CD4-positive, alpha-beta T cell treated with Interleukin-15 for 4 hours (primary cell): ENCODE results near the gene DARS1.

ENCODE experiments used
- DNase-seq: peaks from one replicate; pipeline ENCODE4 v3.0.0-alpha.2; 2020; ENCODE audit warnings: low spot score

Gene DARS1

DNA sequence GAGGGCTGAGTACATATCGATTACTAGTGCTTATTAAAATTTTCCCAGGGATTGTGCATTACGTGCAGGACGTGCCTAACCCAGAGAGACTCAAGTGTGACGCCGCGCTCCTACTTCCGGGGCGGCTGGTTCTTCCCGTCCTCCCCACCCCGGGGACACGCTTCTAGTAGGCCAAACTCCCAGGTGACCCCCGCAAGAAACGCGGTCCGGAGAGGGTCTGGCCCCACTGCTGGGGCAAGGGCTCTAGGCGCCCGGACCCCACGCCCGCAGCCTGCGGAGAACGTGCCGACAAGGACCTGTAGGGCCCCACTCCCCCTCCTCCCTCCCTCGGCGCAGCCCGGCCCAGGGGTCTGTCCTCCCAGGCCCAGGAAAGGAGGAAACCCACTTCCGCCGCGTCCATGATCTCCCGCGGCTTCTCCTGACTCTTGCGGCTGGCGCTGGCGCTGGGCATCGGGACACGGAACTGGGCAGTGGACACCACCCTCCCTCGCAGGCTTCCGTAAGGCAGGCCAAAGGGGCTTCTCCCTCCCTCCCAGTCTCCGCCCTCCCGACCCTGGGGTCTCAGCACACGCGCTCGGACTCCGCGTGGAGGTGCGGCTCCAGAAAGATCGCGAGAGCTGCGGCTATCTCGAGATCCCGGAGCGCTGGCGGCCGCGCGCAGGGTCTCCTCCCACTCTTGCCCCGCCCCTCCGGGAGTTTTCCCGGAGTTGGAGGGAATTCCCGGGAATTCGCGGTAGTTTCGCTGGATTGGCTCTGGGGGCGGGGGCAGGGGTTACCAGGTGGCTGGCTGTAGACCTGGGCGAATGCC is at the start of gene DARS1:
Gene DARS1, minus strand, starts transcription at position 609 of the 808 bp plus-strand sequence. Its CDS starts 158 bp downstream, at position 451.
- peak; percentile 81 for DNase-seq

DNA sequence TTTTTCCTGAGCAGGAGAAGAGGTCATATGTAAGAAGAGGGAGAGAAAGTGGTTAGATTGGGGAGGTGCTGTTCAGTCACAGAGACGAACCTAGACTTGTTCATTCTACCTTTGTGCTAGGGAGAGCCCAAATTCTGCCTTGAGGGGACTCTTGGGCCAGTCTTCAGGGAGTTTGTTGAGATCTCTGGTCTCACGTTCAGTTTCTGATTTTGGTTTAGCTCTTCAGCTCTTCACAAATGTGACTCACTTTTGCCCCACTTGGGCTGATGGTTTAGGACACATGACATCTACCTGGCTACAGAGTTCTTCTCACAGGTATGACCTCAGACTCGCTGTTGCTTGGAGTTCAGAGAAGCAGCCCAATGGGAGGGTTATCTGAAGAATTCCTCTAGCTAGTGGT is 49.2 kb upstream of the DARS1 start:
- no peak for DNase-seq

DNA sequence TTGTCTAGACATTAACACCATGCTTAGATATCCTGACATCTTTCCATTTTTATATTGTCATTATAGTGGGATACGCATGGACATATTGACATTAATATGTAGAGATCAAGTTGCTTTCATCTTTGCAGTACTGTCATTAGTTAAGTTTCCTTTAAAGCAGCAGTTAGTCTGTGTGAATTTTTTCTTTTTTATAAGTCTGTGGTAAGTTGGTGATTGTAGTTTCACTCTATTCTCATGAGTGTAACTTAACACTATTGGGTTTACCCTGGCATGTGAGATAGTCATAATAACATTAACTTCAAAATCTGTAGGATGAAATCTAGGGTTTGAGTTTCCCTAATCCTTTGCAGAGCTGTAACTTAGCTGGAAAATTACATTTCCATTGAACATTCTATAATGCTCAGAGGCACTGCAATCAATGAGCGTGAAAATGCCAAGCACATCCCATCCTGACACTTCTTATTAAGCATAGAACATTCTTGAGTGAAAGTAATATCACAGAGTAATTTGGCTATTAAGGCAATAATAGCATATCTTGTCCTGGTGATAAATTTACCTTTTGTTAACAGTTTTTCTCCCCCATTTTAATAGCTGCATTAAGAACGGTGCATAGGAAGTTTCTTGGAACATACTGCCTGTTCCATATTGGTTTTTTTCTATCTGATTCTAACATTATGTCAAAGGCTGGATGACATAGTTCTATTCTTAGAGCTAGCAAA is 47.5 kb upstream of the DARS1 start:
- no peak for DNase-seq

DNA sequence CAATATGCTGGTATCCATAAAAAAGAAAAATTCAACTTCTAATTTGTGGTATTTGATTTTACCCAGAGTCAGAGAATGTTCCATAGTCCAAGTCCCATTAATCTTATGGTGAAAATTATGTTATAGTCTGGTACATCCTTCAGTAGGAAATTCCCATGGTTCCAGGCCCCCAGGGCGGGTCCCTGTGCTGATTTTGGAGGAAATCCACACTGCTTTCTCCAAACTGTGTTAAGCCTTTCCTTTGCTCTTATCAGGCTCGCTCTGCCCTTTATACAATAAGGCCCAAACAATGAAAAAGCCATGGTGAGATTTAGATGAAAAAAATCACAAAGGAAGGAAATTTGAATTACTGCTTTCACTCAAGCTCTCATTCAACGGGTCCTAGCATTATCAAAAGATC is 46.8 kb upstream of the DARS1 start:
- DNase-seq, result no peak

DNA sequence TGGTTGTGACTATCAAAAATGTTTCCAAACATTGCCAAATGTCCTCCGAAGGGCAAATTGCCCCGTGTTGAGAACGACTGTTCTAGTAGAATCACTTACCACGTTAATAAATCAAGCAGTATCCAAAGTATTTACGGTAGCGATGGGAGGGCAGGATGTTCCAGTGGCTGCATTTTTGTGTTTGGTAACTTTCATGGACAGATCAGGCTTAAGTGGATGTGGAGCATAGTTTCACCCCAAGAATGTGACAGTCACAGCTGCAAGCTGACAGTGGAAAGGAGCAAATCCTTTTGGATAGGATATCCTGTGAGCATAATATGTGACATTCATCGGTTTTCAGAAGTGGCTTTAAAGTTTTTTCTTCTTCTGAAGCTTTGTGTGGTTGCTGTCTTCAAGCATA is 46.3 kb upstream of the DARS1 start:
- no peak for DNase-seq

DNA sequence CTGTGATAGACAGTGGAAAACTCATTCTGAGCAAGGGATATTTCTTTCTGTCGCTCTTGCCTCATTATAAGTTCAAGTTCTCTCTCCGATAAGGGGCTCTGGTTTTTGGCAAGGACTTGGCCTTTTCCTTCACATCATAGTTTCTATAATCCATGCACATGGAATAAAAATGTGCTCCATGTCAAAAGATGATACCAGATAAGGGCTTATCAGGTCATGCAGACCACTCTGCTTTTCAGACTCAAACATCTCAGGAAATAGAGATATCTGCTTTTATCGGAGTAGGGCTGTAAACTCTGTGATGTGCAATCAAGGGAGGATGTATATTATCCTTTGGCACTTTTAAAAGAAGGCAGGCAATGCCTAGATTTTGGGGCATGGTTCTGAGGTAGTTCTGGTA is 45.0 kb upstream of the DARS1 start:
- no peak for DNase-seq

DNA sequence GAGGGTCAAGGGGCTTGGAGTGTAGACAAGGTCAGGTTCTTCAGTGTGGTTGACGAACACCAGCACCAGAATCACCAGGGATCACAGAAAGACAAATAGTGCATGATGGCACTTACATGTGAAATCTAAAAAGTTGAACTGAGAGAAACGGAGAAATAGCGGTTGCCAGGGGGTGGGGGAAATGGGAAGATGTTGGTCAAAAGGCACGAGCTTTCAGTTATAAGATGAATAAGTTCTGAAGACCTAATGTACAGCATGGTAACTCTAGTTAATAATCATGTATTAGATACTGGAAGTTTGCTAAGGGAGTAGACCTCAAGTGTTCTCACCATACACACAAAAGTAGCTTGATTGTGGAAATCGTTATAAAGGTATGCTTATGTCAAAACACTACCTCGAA is 43.7 kb upstream of the DARS1 start:
- no peak for DNase-seq

DNA sequence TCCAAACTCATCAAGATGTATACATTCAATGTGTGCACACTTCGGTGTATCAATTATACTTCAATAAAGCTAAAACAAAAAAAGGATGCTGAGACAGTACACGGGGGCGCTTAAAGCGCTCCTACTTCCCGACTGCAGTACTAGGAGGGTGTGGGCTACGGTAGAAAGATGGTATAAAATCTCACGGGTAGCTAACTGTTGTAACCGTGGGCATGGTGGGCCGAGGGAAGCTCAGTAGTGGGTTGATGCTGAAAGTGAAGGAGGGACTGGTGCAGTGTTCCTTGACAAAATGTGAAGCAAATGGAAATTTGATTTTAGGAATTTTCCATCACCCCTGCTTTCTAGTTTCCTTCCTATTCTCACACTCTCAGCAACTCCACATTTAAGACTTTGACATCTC is 42.6 kb upstream of the DARS1 start:
- no peak for DNase-seq

DNA sequence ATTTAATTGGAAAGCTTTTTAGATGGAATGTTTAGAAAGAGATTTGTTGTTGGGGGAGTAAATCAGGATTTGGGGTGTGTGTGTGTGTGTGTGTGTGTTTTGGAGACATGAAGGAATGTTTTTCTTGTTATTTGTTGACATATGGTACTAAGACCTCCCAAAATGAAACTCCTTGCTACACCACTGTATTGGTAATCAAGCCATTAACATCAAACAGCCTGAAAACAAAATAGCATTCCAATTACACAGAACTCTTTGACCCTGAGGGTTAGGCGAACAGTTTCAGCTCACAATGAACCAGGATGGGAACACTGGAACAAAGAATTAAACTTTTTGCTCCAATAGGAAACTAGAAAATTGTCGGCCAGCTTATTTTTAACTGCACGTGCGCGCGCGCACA is 41.7 kb upstream of the DARS1 start:
- DNase-seq, result no peak

DNA sequence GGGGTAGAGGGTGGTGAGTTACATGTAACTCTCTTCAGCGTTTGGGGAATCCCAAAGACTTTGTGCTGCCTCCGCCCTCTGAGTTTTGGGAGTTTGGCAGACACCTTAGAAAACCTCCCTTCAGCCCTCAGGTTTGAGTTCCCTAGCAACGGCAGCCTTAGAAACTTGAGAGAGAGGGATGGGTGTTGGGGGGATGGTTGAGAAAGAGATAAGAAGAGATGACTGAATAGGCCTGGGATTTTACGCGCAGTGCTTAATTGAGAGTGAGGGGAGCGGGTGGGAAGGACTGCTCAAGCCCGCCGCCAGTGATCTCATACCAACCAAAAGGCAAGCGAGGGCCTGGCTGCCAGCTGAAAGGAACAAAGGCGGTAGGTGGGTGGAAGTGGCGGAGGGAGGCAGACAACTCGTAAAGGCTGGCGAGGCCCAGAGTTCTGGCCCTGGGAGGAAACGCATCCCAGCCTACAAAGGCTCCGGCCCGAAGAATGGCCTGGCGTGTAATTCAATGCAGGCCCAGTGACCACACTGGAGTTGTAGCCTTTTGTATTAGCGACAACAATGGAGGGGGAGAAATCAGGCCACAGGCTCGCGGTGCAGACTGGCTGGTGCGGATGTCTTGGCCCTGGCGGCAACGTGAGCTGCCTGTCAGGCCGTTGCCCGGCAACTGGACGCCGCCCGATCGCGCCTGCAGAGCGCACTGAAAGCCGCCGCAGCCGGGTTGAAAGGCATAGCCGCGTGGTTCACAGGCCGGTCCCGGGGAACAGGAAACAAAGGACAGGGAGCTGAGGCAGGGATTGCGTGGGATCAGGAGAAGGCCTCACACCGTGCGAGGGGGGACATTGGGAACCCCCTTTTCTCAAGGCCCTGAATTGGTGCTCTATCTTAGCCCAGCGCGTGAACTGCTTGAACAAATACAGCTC is 39.9 kb upstream of the DARS1 start:
- no peak for DNase-seq

DNA sequence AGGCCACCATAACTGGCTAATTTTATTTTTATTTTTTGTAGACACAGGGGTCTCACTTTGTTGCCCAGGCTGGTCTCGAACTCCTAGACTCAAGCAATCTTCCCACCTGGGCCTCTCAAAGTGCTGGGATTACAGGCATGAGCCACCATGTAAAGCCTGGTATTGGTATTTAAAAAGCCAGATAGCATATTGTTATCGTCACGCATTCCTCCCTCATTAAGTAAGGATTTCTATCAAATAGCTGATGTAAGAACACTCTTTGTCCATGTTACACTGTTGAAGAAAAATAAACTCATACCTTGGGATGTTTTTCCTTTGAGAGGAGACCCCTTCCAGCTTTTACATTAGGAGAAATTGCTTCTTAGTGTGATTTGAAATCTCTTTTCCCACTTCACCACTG is 39.2 kb upstream of the DARS1 start:
- DNase-seq, result no peak

DNA sequence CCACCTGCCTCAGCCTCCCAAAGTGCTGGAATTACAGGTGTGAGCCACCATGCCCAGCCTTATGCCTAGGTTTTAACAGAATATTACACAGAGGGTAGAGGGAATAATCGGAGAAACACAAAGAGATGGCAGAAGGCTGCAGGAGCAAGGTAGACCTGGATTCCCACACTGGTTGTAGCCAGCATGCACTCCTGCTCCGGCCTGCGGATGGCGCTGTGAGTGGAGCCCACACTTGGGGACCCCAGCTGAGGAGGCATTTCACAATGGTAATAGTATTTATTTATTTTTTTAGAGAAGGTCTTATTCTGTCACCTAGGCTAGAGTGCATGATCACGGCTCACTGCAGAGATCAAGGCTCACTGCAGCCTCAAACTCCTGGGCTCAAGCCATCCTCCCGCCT is 38.8 kb upstream of the DARS1 start:
- DNase-seq, result no peak

DNA sequence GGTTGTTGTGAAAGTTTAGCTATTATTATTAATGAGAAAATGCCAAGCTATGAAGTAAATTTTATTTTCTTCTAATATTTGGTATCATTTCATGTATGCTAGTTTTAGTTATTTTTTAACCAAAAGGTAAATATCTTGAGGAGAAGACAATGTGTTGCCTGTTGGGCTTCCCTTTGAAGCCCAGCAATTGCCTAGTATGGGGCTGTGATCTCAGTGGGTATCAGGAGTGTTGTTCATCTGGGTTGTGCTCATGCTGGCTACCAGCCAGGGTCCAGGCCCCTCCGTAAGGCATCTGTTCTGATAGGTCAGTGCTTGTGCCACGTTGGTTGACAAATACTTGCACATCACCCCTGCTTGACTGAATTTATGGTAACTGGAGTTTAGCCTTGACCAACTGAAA is 38.0 kb upstream of the DARS1 start:
- DNase-seq, result no peak

DNA sequence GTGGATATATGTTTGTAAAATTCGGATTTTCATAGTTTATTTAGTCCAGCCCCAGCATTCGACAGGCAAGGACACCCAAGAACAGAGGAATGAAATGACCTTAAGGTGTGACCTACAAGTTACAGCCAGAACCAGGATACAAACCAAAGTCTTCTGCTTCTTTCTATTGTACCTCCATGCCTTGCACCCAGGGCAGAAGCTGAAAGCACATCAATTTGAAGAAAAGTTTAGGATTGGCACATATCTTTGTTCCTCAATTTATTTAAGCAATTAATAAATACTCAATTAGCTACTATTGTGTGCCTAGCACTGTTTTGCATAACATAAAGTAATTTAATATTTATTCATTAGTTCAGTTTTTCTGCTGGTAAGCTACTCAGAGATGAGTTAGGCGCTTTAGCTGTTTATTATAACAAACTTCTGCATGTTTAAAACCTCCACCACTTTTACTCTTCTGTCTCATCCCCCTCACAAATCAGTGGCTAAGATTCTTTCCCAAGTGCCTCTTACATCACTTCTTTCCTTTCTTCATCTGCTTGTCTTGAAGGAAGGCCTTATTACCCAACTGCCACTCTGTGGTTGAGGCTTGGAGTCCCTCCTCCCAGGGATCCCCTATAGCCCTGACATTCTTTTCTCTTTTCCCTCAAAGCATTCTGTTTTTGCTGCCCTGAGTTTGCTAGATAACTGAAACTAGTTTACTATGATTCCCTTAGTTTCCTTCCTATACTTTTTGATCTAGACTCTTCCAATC is 37.1 kb upstream of the DARS1 start:
- no peak for DNase-seq

DNA sequence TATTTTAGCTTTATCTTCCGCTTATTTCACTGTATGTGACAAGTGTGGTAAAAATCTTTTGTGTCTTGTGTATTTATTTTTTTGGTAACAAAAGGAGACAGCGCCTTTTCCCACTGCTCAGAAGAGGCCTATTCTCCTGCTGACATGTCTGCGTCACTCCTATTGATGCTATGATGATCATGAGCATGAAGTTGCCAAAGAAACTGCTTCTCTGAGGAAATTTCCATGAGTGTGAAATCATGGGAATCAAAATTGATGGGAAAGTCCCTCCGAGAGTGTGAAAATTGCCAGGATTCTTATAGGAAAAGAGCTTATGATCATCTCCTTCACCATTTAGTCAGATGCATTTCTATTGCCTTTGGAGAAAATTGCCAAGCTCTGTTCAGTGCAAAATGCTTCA is 36.5 kb upstream of the DARS1 start:
- no peak for DNase-seq

DNA sequence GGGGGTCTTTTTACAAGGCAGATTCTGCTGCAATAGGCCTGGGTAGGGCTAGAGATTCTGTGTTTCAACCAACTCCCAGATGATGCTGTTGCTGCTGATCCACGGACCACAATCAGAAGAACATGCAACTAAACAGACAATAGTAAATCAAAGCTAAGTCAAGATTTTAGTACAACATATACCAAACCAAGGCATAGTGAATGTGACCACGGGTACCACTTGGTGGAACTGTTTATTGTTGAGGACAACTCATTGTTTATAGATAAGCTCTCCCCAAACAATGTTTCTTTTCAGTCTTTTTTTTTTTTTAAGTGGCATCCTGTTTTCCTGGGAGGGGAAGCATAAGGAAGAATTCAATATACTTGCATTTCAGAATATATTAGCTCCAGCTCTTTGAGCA is 36.0 kb upstream of the DARS1 start:
- DNase-seq, result no peak

DNA sequence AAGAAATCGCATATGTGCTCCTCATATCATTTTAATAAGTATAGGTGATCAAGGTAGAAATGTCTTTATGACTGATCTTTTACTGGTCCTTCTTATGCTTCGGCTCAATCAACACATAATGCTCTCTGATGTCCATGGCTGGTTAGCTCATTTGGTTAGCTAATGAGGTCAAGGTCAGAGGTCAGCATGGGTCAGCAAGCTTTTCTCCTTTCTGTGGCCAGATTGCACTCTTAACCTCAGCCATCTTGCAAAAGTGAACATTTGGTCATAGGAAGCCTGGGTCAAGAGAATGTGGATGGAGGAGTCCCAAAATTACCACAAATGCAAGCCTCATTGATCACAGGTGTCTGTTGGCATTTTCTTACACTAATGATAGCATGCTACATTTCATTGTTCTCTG is 35.4 kb upstream of the DARS1 start:
- DNase-seq, result no peak

DNA sequence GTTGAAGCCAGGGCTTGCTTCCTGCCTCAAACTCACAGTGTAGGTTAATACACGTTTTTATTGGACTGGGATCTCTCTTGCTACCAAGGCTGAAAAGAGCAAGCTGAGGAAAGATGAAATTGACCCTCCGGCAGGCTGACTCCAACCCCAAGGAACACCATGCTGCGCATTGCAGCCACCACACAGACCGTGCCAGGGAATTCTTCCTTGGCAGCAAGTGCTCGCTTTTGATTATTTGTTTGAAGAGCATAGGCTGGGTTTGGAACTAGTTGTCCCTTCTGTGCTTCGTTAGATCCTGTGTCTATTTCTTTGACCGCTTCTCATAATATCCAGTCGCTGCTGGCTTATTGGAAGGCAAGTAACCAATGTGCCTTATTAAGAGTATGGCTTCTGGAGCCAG is 34.4 kb upstream of the DARS1 start:
- DNase-seq, result no peak

DNA sequence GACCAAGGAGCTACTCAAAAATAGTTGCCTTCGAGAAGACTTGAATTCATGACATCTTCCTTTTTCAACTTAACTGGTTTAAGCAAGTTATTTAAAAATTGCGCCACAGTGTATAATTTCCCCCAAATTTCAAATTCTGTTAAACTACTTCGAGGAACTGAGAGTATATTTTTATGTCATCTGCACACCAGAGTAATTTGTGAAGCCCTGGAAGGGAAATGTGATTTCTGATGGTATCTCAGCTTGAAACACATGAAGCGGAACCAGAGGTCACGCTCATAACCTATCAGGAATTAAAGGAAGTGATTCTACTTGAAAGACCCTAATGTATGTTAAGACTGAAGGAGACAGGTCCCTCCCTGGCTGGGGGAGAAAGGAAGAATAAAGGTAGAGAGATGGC is 33.9 kb upstream of the DARS1 start:
- no peak for DNase-seq

DNA sequence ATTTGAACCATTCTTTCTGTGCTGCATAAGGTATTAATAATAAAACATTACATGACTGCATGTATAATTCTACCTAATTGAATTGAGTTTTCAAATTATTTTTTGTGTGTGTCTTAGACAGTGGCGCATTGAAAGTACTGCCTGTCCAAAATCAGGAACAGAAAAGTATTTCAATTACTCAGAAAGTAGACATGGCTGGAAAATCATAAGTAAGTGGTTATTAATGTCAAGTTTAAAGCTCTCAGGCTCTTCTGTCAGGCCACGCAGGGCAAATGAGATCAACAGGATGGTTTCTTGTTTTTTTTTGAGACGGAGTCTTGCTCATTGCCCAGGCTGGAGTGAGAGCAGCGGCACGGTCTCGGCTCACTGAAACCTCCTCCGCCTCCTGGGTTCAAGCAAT is 32.4 kb upstream of the DARS1 start:
- no peak for DNase-seq

DNA sequence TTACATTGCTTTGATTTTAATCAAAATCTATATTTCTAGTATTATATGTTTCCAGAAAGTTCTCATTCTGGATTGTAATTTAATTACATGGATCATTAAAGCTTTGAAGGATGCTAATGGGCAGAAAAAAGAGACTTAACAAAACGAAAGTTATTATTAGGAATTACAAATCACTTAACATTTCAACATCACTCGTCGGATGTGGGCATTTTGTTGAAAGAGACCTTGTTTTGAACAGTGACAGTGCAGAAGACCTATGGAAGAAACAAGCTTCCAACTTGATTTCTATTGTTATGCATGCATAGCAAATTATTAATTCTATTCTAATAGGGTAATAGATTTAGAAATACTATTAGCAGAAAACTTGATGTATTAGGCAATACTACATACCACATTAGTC is 31.4 kb upstream of the DARS1 start:
- no peak for DNase-seq

DNA sequence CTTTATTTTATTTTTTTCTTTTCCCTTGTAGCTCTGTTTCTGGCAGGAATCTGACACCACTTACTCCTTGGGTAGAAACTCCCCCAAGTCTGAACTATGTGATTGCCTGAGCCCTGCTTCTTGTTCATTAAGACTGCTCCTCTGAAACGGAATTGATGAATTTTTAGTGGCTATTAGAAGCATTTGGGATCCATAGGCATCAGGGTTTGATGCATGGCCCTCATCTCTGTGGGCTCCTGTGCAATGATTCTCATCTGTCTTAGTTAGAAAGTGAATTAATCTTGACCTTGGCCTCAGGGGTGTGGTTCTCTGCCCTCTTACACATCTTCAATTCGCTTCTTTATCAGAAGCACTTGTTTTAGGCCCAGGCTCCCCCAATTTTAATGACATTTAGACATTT is 31.0 kb upstream of the DARS1 start:
- no peak for DNase-seq
